H1 (cell line): ENCODE results near the gene CDH26. TPM values are rescaled to one million over a fixed set of nuclear protein-coding genes. Genes with fewer than 3 reads are reported as not detected.

ENCODE experiments used
- CTCF ChIA-PET: fragments of 300-600 bp; sonication (Branson Sonifier 250); formaldehyde crosslinking; loops from one replicate; lab custom pipeline; 2021; ENCODE audit not compliant: partially characterized antibody; lab: Charles Lee
- POLR2A ChIA-PET: fragments of 300-600 bp; sonication (Branson Sonifier 250); formaldehyde crosslinking; loops from one replicate; lab custom pipeline; 2021; ENCODE audit warnings: inconsistent platforms; ENCODE audit not compliant: partially characterized antibody; lab: Charles Lee
- DNase-seq, 2 experiments: peaks; one replicate each; pipeline versions ENCODE4 v3.0.0 to v3.0.0-alpha.2; 2010 to 2022; ENCODE audit warnings: low spot score in 2 of 2, low read depth in 1 of 2, mixed read lengths in 1 of 2
- FAIRE-seq: peaks from 2 replicates; lab custom pipeline; 2011; peaks lifted over from hg19 to GRCh38; lab: Jason Lieb, UNC
- H2AFZ ChIP-seq: 2 replicates; pipeline ENCODE4 v1.8.1; 2012; ENCODE audit warnings: low read length, inconsistent platforms
- H2AK5ac ChIP-seq: 2 replicates; pipeline ENCODE4 v1.6.1; 2013; ENCODE audit warnings: low read depth, low read length
- H2BK120ac ChIP-seq: replicated peaks from 2 replicates; pipeline ENCODE3; 2013; ENCODE audit warnings: low read depth, low read length, inconsistent platforms
- H2BK12ac ChIP-seq: 2 replicates; pipeline ENCODE4 v1.6.1; 2013; ENCODE audit warnings: low read depth, low read length
- H2BK15ac ChIP-seq: 2 replicates; pipeline ENCODE4 v1.6.1; 2013; ENCODE audit warnings: low read length
- H2BK20ac ChIP-seq: 2 replicates; pipeline ENCODE4 v1.6.1; 2013; ENCODE audit warnings: low read length
- H2BK5ac ChIP-seq: 2 replicates; pipeline ENCODE4 v1.6.1; 2013; ENCODE audit warnings: low read depth, low read length
- H3K14ac ChIP-seq: 2 replicates; pipeline ENCODE4 v1.6.1; 2013; ENCODE audit warnings: inconsistent platforms; ENCODE audit not compliant: insufficient read length
- H3K18ac ChIP-seq: 2 replicates; pipeline ENCODE4 v1.6.1; 2013; ENCODE audit warnings: low read length; ENCODE audit errors: extremely low read depth
- H3K23ac ChIP-seq: 2 replicates; pipeline ENCODE4 v1.6.1; 2013; ENCODE audit warnings: inconsistent platforms; ENCODE audit not compliant: insufficient read length
- H3K23me2 ChIP-seq: 2 replicates; pipeline ENCODE4 v1.6.1; 2013; ENCODE audit warnings: low read depth, low read length
- H3K27ac ChIP-seq: 2 replicates; pipeline ENCODE4 v1.6.1; 2011; ENCODE audit warnings: low read depth, low read length, inconsistent platforms
- H3K27me3 ChIP-seq, 4 experiments: replicated peaks in 1 of 4; 1 replicate in 1 of 4; 2 replicates in 3 of 4; pipeline versions ENCODE4 v1.6.1 to v1.8.1; 2011 to 2013; ENCODE audit warnings: low read length in 3 of 4, mild to moderate bottlenecking in 3 of 4, inconsistent platforms in 2 of 4, mixed read lengths in 2 of 4, moderate library complexity in 1 of 4; ENCODE audit not compliant: control insufficient read depth in 3 of 4, insufficient read depth in 3 of 4; ENCODE audit errors: extremely low read depth in 1 of 4
- H3K36me3 ChIP-seq, 4 experiments: 2 replicates each; pipeline versions ENCODE4 v1.6.1 to v1.8.1; 2011 to 2013; ENCODE audit warnings: mild to moderate bottlenecking in 4 of 4, low read length in 3 of 4, moderate library complexity in 2 of 4, control low read depth in 1 of 4, inconsistent platforms in 1 of 4; ENCODE audit not compliant: insufficient read depth in 4 of 4, control insufficient read depth in 2 of 4
- H3K4ac ChIP-seq: replicated peaks from 2 replicates; pipeline ENCODE3; 2013; ENCODE audit warnings: low read length, low read depth, mixed read lengths, inconsistent platforms; ENCODE audit not compliant: insufficient read length
- H3K4me1 ChIP-seq, 4 experiments: replicated peaks in 1 of 4; 1 replicate in 1 of 4; 2 replicates in 3 of 4; pipeline versions ENCODE4 v1.6.1 to v1.8.1; 2011 to 2013; ENCODE audit warnings: low read length in 3 of 4, inconsistent platforms in 2 of 4, mixed read lengths in 1 of 4; ENCODE audit not compliant: insufficient read depth in 4 of 4, control insufficient read depth in 3 of 4
- H3K4me2 ChIP-seq, 2 experiments: 2 replicates each; pipeline versions ENCODE4 v1.6.1 to v1.8.1; 2011 to 2013; ENCODE audit warnings: low read depth in 2 of 2, low read length in 2 of 2, control low read depth in 1 of 2, inconsistent platforms in 1 of 2, mild to moderate bottlenecking in 1 of 2; ENCODE audit not compliant: insufficient read depth in 1 of 2
- H3K4me3 ChIP-seq, 4 experiments: fragments of 200-600, 300-600 bp in 1 of 4; sonication (generic), shearing (Covaris generic), sonication (Bioruptor Twin) in 1 of 4; 2 replicates each; pipeline versions ENCODE4 v1.5.1 to v1.8.1; 2011 to 2016; ENCODE audit warnings: low read length in 4 of 4, low read depth in 3 of 4, control low read depth in 2 of 4, inconsistent platforms in 2 of 4, mild to moderate bottlenecking in 2 of 4, mixed read lengths in 1 of 4, moderate library complexity in 1 of 4; ENCODE audit not compliant: insufficient read depth in 2 of 4; ENCODE audit errors: extremely low read depth in 1 of 4
- H3K56ac ChIP-seq: replicated peaks from 2 replicates; pipeline ENCODE3; 2013; ENCODE audit warnings: low read depth, mild to moderate bottlenecking, mixed read lengths, low read length, inconsistent platforms; ENCODE audit not compliant: insufficient read length
- H3K79me1 ChIP-seq: 2 replicates; pipeline ENCODE4 v1.6.1; 2013; ENCODE audit warnings: low read depth, low read length, control low read depth
- H3K79me2 ChIP-seq, 2 experiments: 2 replicates each; pipeline versions ENCODE4 v1.6.1 to v1.8.1; 2012 to 2013; ENCODE audit warnings: low read length in 2 of 2, mild to moderate bottlenecking in 2 of 2, inconsistent platforms in 1 of 2; ENCODE audit not compliant: insufficient read depth in 2 of 2, control insufficient read depth in 1 of 2
- H3K9ac ChIP-seq, 4 experiments: replicated peaks in 1 of 4; 1 replicate in 1 of 4; 2 replicates in 3 of 4; pipeline versions ENCODE4 v1.6.1 to v1.8.1; 2011 to 2013; ENCODE audit warnings: low read depth in 3 of 4, low read length in 3 of 4, control low read depth in 2 of 4, mild to moderate bottlenecking in 2 of 4, moderate library complexity in 2 of 4, inconsistent platforms in 1 of 4; ENCODE audit errors: extremely low read depth in 1 of 4
- H3K9me3 ChIP-seq, 2 experiments: 2 replicates each; pipeline versions ENCODE4 v1.6.1 to v1.8.1; 2012 to 2013; ENCODE audit warnings: mild to moderate bottlenecking in 2 of 2, moderate library complexity in 2 of 2, control low read depth in 1 of 2, inconsistent platforms in 1 of 2, low read depth in 1 of 2, low read length in 1 of 2, mixed read lengths in 1 of 2; ENCODE audit not compliant: insufficient read depth in 2 of 2
- H4K20me1 ChIP-seq, 2 experiments: replicated peaks in 1 of 2; 2 replicates each; pipeline versions ENCODE3 to v1.8.1; 2011 to 2013; ENCODE audit warnings: inconsistent platforms in 2 of 2, low read length in 2 of 2, mild to moderate bottlenecking in 1 of 2; ENCODE audit not compliant: insufficient read depth in 2 of 2, control insufficient read depth in 1 of 2
- H4K5ac ChIP-seq: 2 replicates; pipeline ENCODE4 v1.6.1; 2013; ENCODE audit warnings: low read length, low read depth, mixed read lengths, inconsistent platforms; ENCODE audit not compliant: insufficient read length
- H4K8ac ChIP-seq: 2 replicates; pipeline ENCODE4 v1.8.0; 2013; ENCODE audit warnings: mild to moderate bottlenecking, moderate library complexity, low read length, inconsistent platforms; ENCODE audit not compliant: insufficient read depth; ENCODE audit errors: extremely low read depth
- H4K91ac ChIP-seq: replicated peaks from 2 replicates; pipeline ENCODE3; 2013; ENCODE audit warnings: low read length, mixed read lengths, inconsistent platforms; ENCODE audit not compliant: insufficient read length
- BRCA1 ChIP-seq: IDR thresholded peaks from 2 replicates; pipeline ENCODE4 v1.6.1; 2012; ENCODE audit warnings: low read depth, low read length, improper control_type of control experiment
- CREB1 ChIP-seq: IDR thresholded peaks from 2 replicates; pipeline ENCODE4 v1.6.1; 2012; ENCODE audit warnings: inconsistent platforms
- HDAC6 ChIP-seq: IDR thresholded peaks from one replicate; pipeline ENCODE4 v1.7.1; 2012; ENCODE audit warnings: low read depth, mild to moderate bottlenecking, inconsistent platforms, low read length, moderate library complexity
- KDM4A ChIP-seq: IDR thresholded peaks from one replicate; pipeline ENCODE4 v1.7.1; 2012; ENCODE audit warnings: low read depth, mild to moderate bottlenecking, moderate library complexity, low read length, inconsistent platforms; ENCODE audit not compliant: severe bottlenecking
- MAFK ChIP-seq: IDR thresholded peaks from 2 replicates; pipeline ENCODE4 v1.6.1; 2012; ENCODE audit warnings: low read depth, mild to moderate bottlenecking, improper control_type of control experiment, low read length
- POLR2A ChIP-seq, 2 experiments: IDR thresholded peaks; 1 replicate in 1 of 2; 2 replicates in 1 of 2; pipeline ENCODE4 v1.6.1; 2011; ENCODE audit warnings: low read depth in 2 of 2, low read length in 2 of 2, mild to moderate bottlenecking in 2 of 2; ENCODE audit errors: control extremely low read depth in 1 of 2
- SIN3A ChIP-seq, 2 experiments: IDR thresholded peaks in 1 of 2; conservative IDR thresholded peaks in 1 of 2; 2 replicates each; pipeline ENCODE4 v1.6.1; 2011 to 2012; ENCODE audit warnings: low read length in 2 of 2, improper control_type of control experiment in 1 of 2, low read depth in 1 of 2, mild to moderate bottlenecking in 1 of 2
- SRF ChIP-seq: IDR thresholded peaks from 2 replicates; pipeline ENCODE4 v1.6.1; 2011; ENCODE audit warnings: mild to moderate bottlenecking, low read depth, low read length, moderate library complexity
- SUZ12 ChIP-seq: fragments of 200-600 bp; sonication (generic); IDR thresholded peaks from 2 replicates; pipeline ENCODE4 v1.6.1; 2012; ENCODE audit warnings: mild to moderate bottlenecking, inconsistent platforms, low read length, moderate library complexity, mixed read lengths
- TAF1 ChIP-seq: IDR thresholded peaks from 2 replicates; pipeline ENCODE4 v1.6.1; 2011; ENCODE audit warnings: mild to moderate bottlenecking, low read depth, low read length
- YY1 ChIP-seq: IDR thresholded peaks from 2 replicates; pipeline ENCODE4 v1.6.1; 2011; ENCODE audit warnings: low read depth, mild to moderate bottlenecking, low read length
- WGBS, 2 experiments: shearing (Covaris generic) in 1 of 2; methylation state at CpG; one replicate each; pipeline versions ENCODE4 v1.1.6 to v1.1.7; 2013 to 2015; ENCODE audit warnings: low lambda C conversion rate in 2 of 2, mixed read lengths in 2 of 2, inconsistent platforms in 1 of 2, low coverage in 1 of 2, missing lambda C conversion rate in 1 of 2; ENCODE audit not compliant: insufficient replicate concordance in 2 of 2, insufficient coverage in 1 of 2, insufficient read length in 1 of 2; ENCODE audit errors: extremely low coverage in 1 of 2, missing lambda C conversion rate in 1 of 2; 5-methylcytosine and 5-hydroxymethylcytosine counted together
- polyA plus RNA-seq, 7 experiments: library from polyadenylated mRNA; depleted of rRNA in 3 of 7; stranded (reverse) in 5 of 7; unstranded in 2 of 7; fragments of >200 nt in 5 of 7; fragments of 200-250 nt in 2 of 7; gene quantifications; 1 replicate in 5 of 7; 2 replicates in 1 of 7; 4 replicates in 1 of 7; pipeline versions ENCODE4 v1.2.1 to v1.2.3, GENCODE V29; 2011 to 2013; ENCODE audit warnings: missing spikeins in 2 of 7, mixed read lengths in 2 of 7
- total RNA-seq: library from RNA; stranded (reverse); fragmentation: NEBNext Ultra II Directional; extraction: Animal tissue kit (Norgen Biotek cat#: 25700); gene quantifications from 2 replicates; pipeline ENCODE4 v1.2.1, GENCODE V29; 2021

Gene CDH26
- total and polyA plus RNA-seq, 2 of the 8 experiments (the other 6 are each of a cell fraction or from before 2014, with no cell fraction given) = 1.5 to 1.7 TPM

GRCh38 chr20:60057866-60058807 is 99.9 kb downstream of the CDH26 start:
- Histone ChIP-seq H2BK15ac (peak overlapping the region; percentile 18; the same call in 1 of the 2 replicates), H2AK5ac (no peak overlapping the region), H3K4me3 (no peak overlapping the region), H4K20me1 (no peaks in the 10 kb centered on the region), H3K27ac (no peak overlapping the region), H3K36me3 (no peaks in the 10 kb centered on the region), H4K8ac (no peak overlapping the region), H3K23me2 (no peaks in the 10 kb centered on the region), H2BK12ac (0 out of 2 replicates have a peak overlapping the region, but pooled peaks have one; percentile 41), H3K27me3 (no peaks in the 10 kb centered on the region), H3K9me3 (no peaks in the 10 kb centered on the region), H3K4ac (no peak overlapping the region), H3K14ac (no peak overlapping the region), H2AFZ (peak overlapping the region; percentile 85), H4K91ac (no peak overlapping the region), H3K23ac (no peak overlapping the region), H3K56ac (no peak overlapping the region), H2BK5ac (no peak overlapping the region; the same call in 1 of the 2 replicates), H3K79me1 (no peaks in the 10 kb centered on the region), H4K5ac (no peak overlapping the region), H3K79me2 (no peaks in the 10 kb centered on the region), H2BK120ac (no peak overlapping the region), H3K4me2 (no peak overlapping the region), H3K4me1 (peaks cover 2 to 11% (median 7%) of the 10 kb centered on the region in 4 experiments; a peak in 6 of 7 replicates), H2BK20ac (no peak overlapping the region; the same call in 1 of the 2 replicates), H3K18ac (peak overlapping the region; percentile 5; the same call in 1 of the 2 replicates), H3K9ac (no peak overlapping the region)
- ChIA-PET CTCF (interaction anchor here (0.6 to 4.2 kb wide), 37 partner anchors 10 to 1831 kb away, joined by 3 to 24 read pairs (median 4); no protein-coding TSS in a partner anchor), POLR2A (no interaction called here)
- FAIRE-seq (no peak), DNase-seq (peak in 1 of 2 experiments; percentile 61)
- 62% methylated on average over 20 of the region's 20 CpGs; no CpG with 5 or more reads in 1 of the 2 experiments for WGBS, 2 experiments
- TF ChIP-seq HDAC6 = no peak
- TF ChIP-seq SUZ12 = no peak
- no peak for TF ChIP-seq YY1
- no peak for TF ChIP-seq BRCA1
- TF ChIP-seq CREB1 = no peak
- TF ChIP-seq SRF = no peak
- TF ChIP-seq KDM4A = no peak
- TF ChIP-seq SIN3A (conservative IDR thresholded peaks at IDR 0.05 in 1 of 2, IDR thresholded peaks at IDR 0.05 in 1 of 2; ENCODE audit: low read depth in 1 of 2, low read length in 2 of 2) = no peak
- TF ChIP-seq POLR2A (IDR thresholded peaks at IDR 0.05; ENCODE audit: control extremely low read depth in 1 of 2, low read depth in 2 of 2, low read length in 2 of 2) = no peak
- TF ChIP-seq MAFK = no peak; the same call in 1 of the 2 replicates
- no peak for TF ChIP-seq TAF1
